ENCODE results near the gene PEX1.
"Not testable (repeated sequence)": the region's sequence is repeated elsewhere in the genome, so short reads cannot be mapped to it uniquely, and the experiment has no call there.

GRCh38 chr7:92543542-92543941 lies 15.2 kb upstream of the PEX1 start:
- not testable (repeated sequence) for TF ChIP-seq CTCF (IDR thresholded peaks at IDR 0.05); POLR2A (IDR thresholded peaks at IDR 0.05; ENCODE audit: low read depth)
